Kidney glomerular epithelial cell (primary cell): Measurements from ENCODE around the gene ILK.

ENCODE experiments used
- DNase-seq: peaks from one replicate; lab custom pipeline; 2025; lab: John Stamatoyannopoulos, UW

The ILK gene

DNA sequence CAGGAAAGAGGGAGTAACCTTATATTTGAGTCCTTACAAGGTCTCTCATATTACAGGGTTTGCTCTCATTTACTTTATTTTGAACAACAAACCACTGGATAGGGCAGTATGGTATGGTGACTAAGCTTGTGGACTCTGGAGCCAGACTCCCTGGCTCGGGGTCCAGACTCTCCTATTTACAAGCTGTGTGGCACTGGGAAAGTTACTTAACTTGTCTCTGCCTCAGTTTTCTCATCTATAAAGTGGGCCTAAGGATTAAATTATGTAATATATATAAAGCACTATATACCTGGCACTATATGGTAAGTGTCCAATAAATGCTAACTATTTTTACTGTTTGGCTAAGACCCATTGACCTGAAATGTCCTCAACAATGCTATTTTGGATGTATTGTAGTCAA lies 53.8 kb downstream of the ILK start:
- DNase-seq: no peak

DNA sequence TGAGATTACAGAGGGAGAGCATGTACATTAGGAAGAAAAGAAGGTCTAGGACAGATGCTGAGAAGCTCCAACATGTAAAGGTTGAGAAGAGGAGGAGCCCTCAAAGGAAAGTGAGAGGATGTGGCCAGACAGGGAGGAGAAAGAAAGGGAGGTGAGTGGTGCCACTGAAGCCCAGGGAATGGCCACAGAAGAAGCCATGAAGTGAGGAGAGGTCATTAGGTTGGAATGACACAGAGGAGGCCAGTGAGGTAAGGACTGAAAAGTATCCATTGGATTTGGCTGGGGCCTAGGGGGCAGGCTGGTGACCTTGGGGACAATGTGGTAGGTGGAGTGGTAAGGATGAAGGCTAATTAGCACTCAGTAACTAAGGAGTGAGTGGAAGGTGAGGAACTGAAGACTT lies 55.1 kb downstream of the ILK start:
- DNase-seq: no peak
